HG03175 (cell line): ENCODE data around the gene IGFBP6.
"Not testable (repeated sequence)": the region's sequence is repeated elsewhere in the genome, so short reads cannot be mapped to it uniquely, and the experiment has no call there.

Source experiments
- ATAC-seq: cut with Tn5 transposase; IDR thresholded peaks from one replicate; pipeline ENCODE4 v1.9.1; 2021; ENCODE audit warnings: mild to moderate bottlenecking, moderate library complexity; ENCODE audit not compliant: unreplicated experiment

Gene IGFBP6

GRCh38 chr12:53096089-53096741 is 1.3 kb upstream of the IGFBP6 start:
- no peak for ATAC-seq

GRCh38 chr12:53096759-53097158 is 708 bp upstream of the IGFBP6 start:
- no peak for ATAC-seq

DNA sequence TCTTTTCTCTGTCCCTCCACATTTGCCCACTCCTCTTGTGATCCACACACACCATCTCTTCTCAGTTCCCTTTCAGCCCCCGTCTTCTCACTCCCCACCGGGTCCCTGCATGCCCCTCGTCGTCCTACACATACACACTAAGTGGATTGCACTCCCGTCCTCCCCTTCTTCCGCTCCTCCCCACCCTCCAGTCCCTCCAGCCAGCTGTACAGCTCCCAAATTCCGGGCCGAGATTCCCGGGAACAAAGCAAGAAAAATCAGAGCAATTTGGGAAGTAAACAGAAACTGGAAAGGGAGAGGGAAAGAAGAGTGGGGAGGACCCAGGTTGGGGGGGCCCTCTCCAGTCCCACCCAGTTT is 282 bp upstream of the IGFBP6 start:
- ATAC-seq, result no peak

DNA sequence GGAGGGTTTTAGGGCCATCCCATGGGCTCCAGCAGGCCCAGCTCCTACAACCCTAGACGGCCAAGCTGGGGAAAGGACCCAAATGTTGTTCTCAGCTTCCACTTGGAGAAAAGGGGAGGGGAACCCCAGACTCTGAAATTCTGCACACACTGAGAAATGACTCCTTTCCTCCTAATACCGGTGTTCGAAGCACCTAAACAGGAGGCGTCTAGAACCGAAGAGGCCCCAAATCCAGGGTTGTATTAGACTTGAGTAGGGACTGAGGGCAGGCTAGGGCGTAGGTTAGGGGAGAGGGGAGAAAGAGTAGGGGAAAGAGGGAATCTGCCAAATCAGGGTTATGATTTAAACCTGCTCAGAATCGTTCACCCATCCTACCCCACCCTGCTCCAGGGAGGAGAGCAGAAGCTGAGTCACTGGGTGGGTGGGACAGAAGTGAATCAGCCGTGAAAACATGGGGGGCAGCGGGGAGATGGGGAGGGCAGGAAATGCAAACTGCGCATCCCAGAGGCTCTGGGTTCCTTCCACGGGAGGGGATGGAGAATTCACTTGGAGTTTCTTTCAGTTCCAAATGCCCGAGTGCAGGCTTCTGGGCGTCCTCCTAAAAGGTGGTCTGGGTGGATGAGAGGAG is 1.0 kb downstream of the IGFBP6 start:
- ATAC-seq, result no peak

- ATAC-seq, result no peak
These were observed 1.8 kb downstream of the IGFBP6 start for GRCh38 chr12:53099071-53099882.

DNA sequence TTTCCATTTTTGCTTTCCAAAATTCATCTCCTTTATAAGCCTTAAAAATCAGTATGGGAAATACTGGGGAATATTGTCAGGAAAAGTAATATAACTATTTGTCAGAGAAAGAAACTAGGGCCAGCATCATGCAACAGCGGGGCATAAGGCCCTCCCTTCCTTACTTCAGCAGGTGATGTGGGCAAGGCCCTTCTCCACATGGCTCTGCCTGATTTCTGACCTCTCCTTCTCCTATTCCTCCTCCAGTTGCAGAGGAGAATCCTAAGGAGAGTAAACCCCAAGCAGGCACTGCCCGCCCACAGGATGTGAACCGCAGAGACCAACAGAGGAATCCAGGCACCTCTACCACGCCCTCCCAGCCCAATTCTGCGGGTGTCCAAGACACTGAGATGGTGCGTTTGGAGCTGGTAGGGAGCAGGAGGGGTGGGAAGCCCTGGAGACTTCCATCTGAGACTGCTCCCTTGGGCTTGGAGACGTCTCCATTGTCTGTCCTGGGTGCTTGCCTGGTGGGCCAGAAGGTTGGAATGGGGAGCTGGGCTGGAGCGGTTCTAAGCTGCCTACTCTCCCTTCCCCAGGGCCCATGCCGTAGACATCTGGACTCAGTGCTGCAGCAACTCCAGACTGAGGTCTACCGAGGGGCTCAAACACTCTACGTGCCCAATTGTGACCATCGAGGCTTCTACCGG is 3.1 kb downstream of the IGFBP6 start:
- no peak for ATAC-seq

GRCh38 chr12:53101266-53101665 is 3.8 kb downstream of the IGFBP6 start:
- ATAC-seq, result no peak

- ATAC-seq, result no peak
These were observed 4.7 kb downstream of the IGFBP6 start for GRCh38 chr12:53101931-53102781.

DNA sequence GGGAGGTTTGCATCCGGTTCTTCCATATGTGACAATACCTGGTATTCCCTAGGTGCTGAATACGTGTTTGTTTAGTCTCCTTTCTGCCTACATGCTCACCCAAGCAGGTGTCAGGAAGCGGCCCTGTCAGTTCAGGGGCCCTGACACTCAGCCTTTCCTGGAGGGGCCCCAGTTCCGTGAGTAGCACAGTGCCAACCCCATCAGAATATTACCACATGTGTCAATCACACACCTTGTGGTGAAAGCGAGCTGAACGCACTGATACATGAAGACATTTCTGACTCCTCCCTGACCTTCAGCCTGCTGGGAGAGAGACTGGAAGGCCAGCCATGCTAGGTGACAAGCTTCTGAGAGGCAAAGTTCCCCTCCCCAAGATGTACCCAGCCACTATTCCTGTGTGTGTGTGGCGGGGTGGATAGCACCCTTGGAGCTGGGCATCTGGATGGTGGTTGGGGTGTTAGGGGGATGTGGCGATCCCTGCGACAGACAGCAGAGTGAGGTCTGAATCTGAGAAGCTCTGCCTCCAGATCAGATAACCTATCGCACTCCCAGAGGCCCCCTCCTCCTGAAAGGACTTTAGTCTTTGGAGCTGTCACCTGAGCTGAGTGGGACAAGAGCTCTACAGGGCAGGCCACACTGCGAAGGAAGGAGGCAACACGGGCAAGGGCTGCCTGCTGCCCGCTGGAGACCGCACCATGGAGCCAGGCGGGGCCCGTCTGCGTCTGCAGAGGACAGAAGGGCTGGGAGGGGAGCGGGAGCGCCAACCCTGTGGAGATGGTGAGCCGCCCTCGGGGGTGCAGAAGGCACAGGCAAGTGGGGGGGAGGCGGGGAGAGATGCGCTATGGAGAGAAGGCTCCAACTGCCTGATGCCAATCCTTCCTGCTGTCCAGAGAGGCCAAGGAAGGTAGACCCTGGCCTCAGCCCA is 5.7 kb downstream of the IGFBP6 start, which contains the start of gene SOAT2:
Gene SOAT2 (plus strand): TSS at position 604 of the 925 bp plus-strand sequence. CDS start 92 bp downstream, at position 696.
- peak; percentile 63 for ATAC-seq

DNA sequence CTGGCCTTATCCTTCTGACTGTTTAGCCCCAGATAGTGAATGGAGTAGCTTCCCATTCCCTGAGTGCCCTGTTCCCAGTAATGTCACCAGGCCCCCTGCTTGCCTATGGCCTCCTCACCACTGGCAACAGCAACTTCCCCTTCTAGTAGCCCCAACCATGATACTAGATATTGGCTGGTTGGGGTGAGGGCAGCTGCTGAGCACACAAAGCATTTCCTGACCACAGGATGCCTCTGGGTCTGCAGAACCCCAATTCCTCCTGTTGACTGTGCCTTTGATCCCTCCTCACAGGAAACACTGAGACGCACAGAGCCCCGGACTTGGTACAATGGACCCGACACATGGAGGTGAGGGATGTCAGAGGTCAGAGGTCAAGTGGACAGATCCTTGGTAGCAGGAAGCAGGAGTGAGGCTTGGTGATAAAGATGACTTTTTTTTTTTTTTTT is 6.4 kb downstream of the IGFBP6 start:
- no peak for ATAC-seq

DNA sequence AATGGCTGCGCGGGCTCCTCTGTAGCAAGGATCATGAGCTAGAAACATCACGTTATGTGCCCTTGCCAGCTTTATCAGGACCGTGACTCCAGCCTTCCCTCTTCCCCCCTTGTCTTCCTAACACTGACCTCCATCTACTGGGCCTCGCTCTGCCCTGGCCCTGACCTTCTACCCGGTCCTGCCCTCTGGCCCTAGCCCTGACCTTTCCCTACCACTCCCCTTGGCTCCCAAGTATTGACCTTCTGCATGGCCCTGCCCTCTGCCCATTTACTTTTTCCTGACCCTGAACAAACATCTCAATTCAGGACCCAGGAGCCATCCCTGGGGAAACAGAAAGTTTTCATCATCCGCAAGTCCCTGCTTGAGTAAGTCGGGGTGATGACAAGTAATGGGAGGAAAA is 7.8 kb downstream of the IGFBP6 start:
- no peak for ATAC-seq

DNA sequence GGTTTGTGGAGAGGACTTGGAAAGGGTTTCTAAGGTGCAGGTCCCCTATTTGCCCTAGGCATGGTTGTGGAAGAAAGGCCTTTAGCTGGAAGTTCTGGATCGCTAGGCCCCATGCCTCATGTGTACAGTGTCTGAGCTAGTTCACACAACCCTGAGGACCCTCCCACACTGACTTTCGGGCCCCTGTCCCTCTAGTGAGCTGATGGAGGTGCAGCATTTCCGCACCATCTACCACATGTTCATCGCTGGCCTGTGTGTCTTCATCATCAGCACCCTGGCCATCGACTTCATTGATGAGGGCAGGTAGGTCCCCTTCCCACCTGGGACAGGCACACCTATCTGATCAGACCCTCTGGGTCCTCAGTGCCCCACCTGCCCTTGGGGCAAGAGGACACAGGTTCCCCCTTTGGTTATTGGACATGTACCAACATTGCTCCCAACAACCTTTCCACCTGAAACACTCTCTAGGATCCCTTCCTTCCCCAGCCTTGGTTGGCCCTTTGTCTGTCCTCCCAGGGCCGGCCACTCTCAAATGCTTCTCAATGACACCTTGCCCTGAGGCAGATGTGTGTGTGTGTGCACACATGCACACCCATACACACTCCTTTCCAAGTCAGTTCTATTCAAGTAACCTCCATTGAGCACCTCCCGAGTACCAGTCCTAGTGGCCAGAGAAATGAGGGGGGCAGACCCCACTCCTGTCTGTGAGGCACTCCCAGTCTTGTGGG is 8.4 kb downstream of the IGFBP6 start:
- ATAC-seq, result no peak

DNA sequence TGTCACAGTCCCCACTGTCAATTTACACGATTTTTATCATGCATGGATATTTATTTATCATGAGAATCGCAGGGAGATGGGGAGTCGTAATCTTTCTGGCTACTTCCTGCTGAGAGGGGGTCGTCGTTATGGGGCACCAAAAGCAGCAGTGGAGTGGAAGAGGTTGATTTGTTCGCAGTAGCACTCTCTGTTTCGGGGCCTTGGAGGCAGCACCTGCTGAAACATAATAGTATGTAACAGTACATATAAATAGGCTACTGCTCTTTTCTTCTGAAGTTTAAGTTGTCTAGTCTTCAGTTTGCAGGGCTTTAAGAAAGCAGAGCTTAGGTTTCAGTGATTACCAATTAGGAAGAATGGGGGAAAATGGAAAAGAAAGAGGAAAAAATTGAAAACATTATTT is 9.7 kb downstream of the IGFBP6 start:
- no peak for ATAC-seq

DNA sequence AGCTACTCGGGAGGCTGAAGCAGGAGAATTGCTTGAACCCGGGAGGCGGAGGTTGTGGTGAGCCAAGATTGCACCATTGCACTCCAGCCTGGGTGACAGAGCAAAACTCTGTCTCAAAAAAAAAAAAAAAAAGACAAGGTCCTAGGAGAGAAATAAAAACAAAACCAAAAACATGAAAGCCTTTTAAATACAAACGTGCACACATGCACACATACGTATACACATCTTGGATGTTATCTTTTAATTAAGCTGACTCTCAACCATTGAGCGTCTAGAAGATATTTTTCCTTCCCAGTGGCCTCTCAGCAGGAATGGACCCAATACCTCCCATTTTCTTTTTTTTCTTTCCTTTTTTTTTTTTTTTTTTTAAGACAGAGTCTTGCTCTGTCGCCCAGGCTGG is 15.0 kb downstream of the IGFBP6 start:
- ATAC-seq, result not testable (repeated sequence)

DNA sequence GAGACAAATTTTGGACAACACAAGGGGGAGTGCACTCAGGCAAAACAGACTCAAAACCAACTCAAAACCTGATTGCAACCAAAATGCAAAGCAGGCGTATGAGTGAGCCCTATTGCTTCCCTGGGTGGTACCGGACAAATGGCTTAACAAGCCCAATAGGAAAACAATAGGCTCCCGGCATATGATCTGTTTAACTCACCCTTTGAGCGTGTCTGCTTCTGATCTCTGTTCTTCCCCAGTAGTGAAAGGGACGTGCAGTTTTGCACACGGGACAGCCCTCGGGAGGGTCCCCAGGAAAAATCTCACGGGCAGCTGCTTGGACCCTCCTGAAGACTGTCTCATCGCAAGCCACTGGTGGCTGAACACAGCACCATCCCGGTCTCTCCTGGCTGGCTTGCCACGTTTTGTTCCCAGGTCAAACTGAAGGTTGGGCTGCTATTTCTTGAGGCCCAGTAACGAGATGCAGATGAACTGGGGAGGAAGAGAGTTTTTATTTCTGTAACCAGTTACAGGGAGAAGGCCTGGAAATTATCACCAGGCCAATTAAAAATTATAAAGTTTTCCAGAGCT is 15.8 kb downstream of the IGFBP6 start:
- ATAC-seq, result no peak

- no peak for ATAC-seq
These were observed 16.5 kb downstream of the IGFBP6 start for GRCh38 chr12:53113951-53114350.

GRCh38 chr12:53115112-53115890 is 17.8 kb downstream of the IGFBP6 start:
- ATAC-seq, result no peak
